HEK293 (cell line): ENCODE data around the gene CACNA1D.

Experiments used
- CTCF ChIA-PET: fragments of 350-600 bp; formaldehyde crosslinking; extraction: SDS; loops from one replicate; lab custom pipeline; 2021; ENCODE audit warnings: antibody characterized with exemption; lab: Yijun Ruan, JAX
- POLR2A ChIA-PET: fragments of 300-600 bp; formaldehyde crosslinking; extraction: SDS; loops from one replicate; lab custom pipeline; 2020; ENCODE audit warnings: antibody characterized with exemption, inconsistent platforms; lab: Yijun Ruan, JAX
- H3K27ac ChIP-seq: fragments of 200-500 bp; sonication (Bioruptor generic); 2 replicates; pipeline ENCODE4 v1.5.1; 2014; ENCODE audit warnings: low read depth, low read length, control low read depth, inconsistent platforms; ENCODE audit errors: extremely low read depth
- H3K36me3 ChIP-seq, 2 experiments: fragments of 200-500 bp in 1 of 2; sonication (Bioruptor generic) in 1 of 2; 1 replicate in 1 of 2; 2 replicates in 1 of 2; pipeline ENCODE4 v1.5.1; 2014 to 2017; ENCODE audit warnings: inconsistent platforms in 2 of 2, low read length in 2 of 2; ENCODE audit not compliant: control insufficient read depth in 2 of 2, insufficient read depth in 1 of 2
- H3K4me1 ChIP-seq: fragments of 200-500 bp; sonication (Bioruptor generic); 2 replicates; pipeline ENCODE4 v1.5.1; 2014; ENCODE audit warnings: mild to moderate bottlenecking, low read length, inconsistent platforms; ENCODE audit not compliant: control insufficient read depth, insufficient read depth
- H3K4me3 ChIP-seq: 2 replicates; pipeline ENCODE4 v1.5.1; 2011; ENCODE audit warnings: low read depth, mild to moderate bottlenecking, control low read depth, low read length, moderate library complexity
- H3K9me3 ChIP-seq: fragments of 200-500 bp; sonication (Bioruptor generic); 2 replicates; pipeline ENCODE4 v1.5.1; 2014; ENCODE audit warnings: low read depth, low read length, inconsistent platforms; ENCODE audit not compliant: control insufficient read depth, insufficient read depth
- AEBP2 ChIP-seq: fragments of 450-650 bp; formaldehyde crosslinking; IDR thresholded peaks from 2 replicates; pipeline ENCODE4 v1.5.1; 2016; ENCODE audit warnings: missing biosample characterization, missing genetic modification characterization, borderline replicate concordance
- EGR2 ChIP-seq: fragments of 450-650 bp; formaldehyde crosslinking; IDR thresholded peaks from 2 replicates; pipeline ENCODE4 v1.5.1; 2016; ENCODE audit warnings: low read depth, missing biosample characterization, missing genetic modification characterization
- KLF16 ChIP-seq: fragments of 450-650 bp; formaldehyde crosslinking; IDR thresholded peaks from 2 replicates; pipeline ENCODE4 v1.5.1; 2017; ENCODE audit warnings: missing biosample characterization, missing genetic modification characterization
- SALL2 ChIP-seq: fragments of 450-650 bp; formaldehyde crosslinking; IDR thresholded peaks from 2 replicates; pipeline ENCODE4 v1.5.0; 2017; ENCODE audit warnings: missing biosample characterization, mild to moderate bottlenecking, missing genetic modification characterization, borderline replicate concordance
- SETDB1 ChIP-seq: IDR thresholded peaks from one replicate; pipeline ENCODE4 v1.6.1; 2017; ENCODE audit warnings: mild to moderate bottlenecking, low read length, moderate library complexity, mixed read lengths; ENCODE audit not compliant: insufficient read length
- WT1 ChIP-seq: fragments of 450-650 bp; formaldehyde crosslinking; IDR thresholded peaks from 2 replicates; pipeline ENCODE4 v1.5.1; 2016; ENCODE audit warnings: missing biosample characterization, missing genetic modification characterization
- ZBTB1 ChIP-seq: fragments of 450-650 bp; formaldehyde crosslinking; IDR thresholded peaks from 2 replicates; pipeline ENCODE4 v1.5.1; 2016; ENCODE audit warnings: missing biosample characterization, missing genetic modification characterization
- ZBTB17 ChIP-seq: fragments of 450-650 bp; formaldehyde crosslinking; IDR thresholded peaks from 2 replicates; pipeline ENCODE4 v1.5.1; 2016; ENCODE audit warnings: missing biosample characterization, missing genetic modification characterization
- ZBTB6 ChIP-seq: fragments of 450-650 bp; formaldehyde crosslinking; IDR thresholded peaks from 2 replicates; pipeline ENCODE4 v1.5.1; 2017; ENCODE audit warnings: missing biosample characterization, missing genetic modification characterization
- ZNF211 ChIP-seq: fragments of 450-650 bp; formaldehyde crosslinking; IDR thresholded peaks from 2 replicates; pipeline ENCODE4 v1.5.1; 2016; ENCODE audit warnings: low read depth, missing biosample characterization, missing genetic modification characterization
- ZNF391 ChIP-seq: fragments of 450-650 bp; formaldehyde crosslinking; IDR thresholded peaks from 2 replicates; pipeline ENCODE4 v1.5.1; 2016; ENCODE audit warnings: low read depth, missing biosample characterization, missing genetic modification characterization, borderline replicate concordance
- ZNF433 ChIP-seq: fragments of 450-650 bp; formaldehyde crosslinking; IDR thresholded peaks from 2 replicates; pipeline ENCODE4 v1.5.1; 2016; ENCODE audit warnings: missing biosample characterization, missing genetic modification characterization, low read depth
- ZNF518A ChIP-seq: fragments of 450-650 bp; formaldehyde crosslinking; conservative IDR thresholded peaks from 2 replicates; pipeline ENCODE4 v1.5.1; 2016; ENCODE audit warnings: low read depth, missing biosample characterization, missing genetic modification characterization
- ZNF561 ChIP-seq: fragments of 450-650 bp; IDR thresholded peaks from 2 replicates; pipeline ENCODE4 v1.5.1; 2018; ENCODE audit warnings: missing biosample characterization, missing genetic modification characterization, borderline replicate concordance
- ZNF621 ChIP-seq: fragments of 450-650 bp; formaldehyde crosslinking; IDR thresholded peaks from 2 replicates; pipeline ENCODE4 v1.5.1; 2017; ENCODE audit warnings: missing biosample characterization, missing genetic modification characterization
- ZNF639 ChIP-seq: fragments of 450-650 bp; formaldehyde crosslinking; IDR thresholded peaks from 2 replicates; pipeline ENCODE4 v1.5.1; 2016; ENCODE audit warnings: missing biosample characterization, missing genetic modification characterization
- ZNF747 ChIP-seq: fragments of 450-650 bp; formaldehyde crosslinking; IDR thresholded peaks from 2 replicates; pipeline ENCODE4 v1.5.1; 2016; ENCODE audit warnings: missing biosample characterization, missing genetic modification characterization
- ZSCAN16 ChIP-seq: fragments of 450-650 bp; formaldehyde crosslinking; IDR thresholded peaks from 2 replicates; pipeline ENCODE4 v1.5.1; 2016; ENCODE audit warnings: missing biosample characterization, missing genetic modification characterization
- ZSCAN30 ChIP-seq: fragments of 450-650 bp; IDR thresholded peaks from 2 replicates; pipeline ENCODE4 v1.5.1; 2018; ENCODE audit warnings: missing biosample characterization, mild to moderate bottlenecking, missing genetic modification characterization, moderate library complexity

Gene CACNA1D

GRCh38 chr3:53824795-53825194 lies 330.4 kb downstream of the CACNA1D start:
- no peaks in the 10 kb centered on the region for H3K4me1 ChIP-seq
- POLR2A ChIA-PET: no interaction called here
- TF ChIP-seq ZBTB17 (tag by site-specific recombination): no peak
- H3K27ac ChIP-seq: no peak overlapping the region
- CTCF ChIA-PET: no interaction called here
- no peaks in the 10 kb centered on the region for H3K9me3 ChIP-seq
- H3K36me3 ChIP-seq: peaks cover 0 to 39% of the 10 kb centered on the region in 2 experiments; a peak in 1 of 3 replicates
- no peak overlapping the region for H3K4me3 ChIP-seq

- TF ChIP-seq ZNF211 (tag by site-specific recombination) (0 out of 2 replicates have a peak, but pooled peaks have one; percentile 19), ZNF391 (no peak)
- no peaks in the 10 kb centered on the region for H3K9me3 ChIP-seq
- no peak overlapping the region for H3K4me3 ChIP-seq
- H3K36me3 ChIP-seq: peaks cover 0 to 30% of the 10 kb centered on the region in 2 experiments; a peak in 1 of 3 replicates
- ChIA-PET POLR2A (no interaction called here), CTCF (no interaction called here)
- no peak overlapping the region for H3K27ac ChIP-seq
- no peaks in the 10 kb centered on the region for H3K4me1 ChIP-seq
Measured at GRCh38 chr3:53826048-53826447, 331.6 kb downstream of the CACNA1D start.

- no peak for TF ChIP-seq ZNF561 (tag by site-specific recombination)
- no peak for TF ChIP-seq AEBP2 (tag by site-specific recombination)
- TF ChIP-seq ZNF433: no peak
- no peak for TF ChIP-seq ZNF639
- TF ChIP-seq EGR2 (tag by site-specific recombination): no peak
- no peak for TF ChIP-seq SALL2 (tag by site-specific recombination)
- TF ChIP-seq ZSCAN30 (tag by site-specific recombination): no peak
- TF ChIP-seq ZSCAN16 (tag by site-specific recombination): no peak
- no peak for TF ChIP-seq ZNF747 (tag by site-specific recombination)
- no peaks in the 10 kb centered on the region for H3K9me3 ChIP-seq
- no peak overlapping the region for H3K4me3 ChIP-seq
- H3K27ac ChIP-seq: no peak overlapping the region
- no peaks in the 10 kb centered on the region for H3K4me1 ChIP-seq
- peaks cover 0 to 15% of the 10 kb centered on the region in 2 experiments; a peak in 1 of 3 replicates for H3K36me3 ChIP-seq
- ChIA-PET CTCF (no interaction called here), POLR2A (no interaction called here)
Measured at GRCh38 chr3:53828581-53828980, 334.2 kb downstream of the CACNA1D start.

- ChIA-PET CTCF (no interaction called here), POLR2A (no interaction called here)
- H3K27ac ChIP-seq: no peak overlapping the region
- H3K36me3 ChIP-seq: peaks cover 0 to 15% of the 10 kb centered on the region in 2 experiments; a peak in 1 of 3 replicates
- H3K4me3 ChIP-seq: no peak overlapping the region
- H3K4me1 ChIP-seq: no peaks in the 10 kb centered on the region
- no peaks in the 10 kb centered on the region for H3K9me3 ChIP-seq
- TF ChIP-seq ZNF621 (tag by site-specific recombination): no peak
- TF ChIP-seq ZNF518A (tag by site-specific recombination): no peak
- TF ChIP-seq ZNF391: no peak
- TF ChIP-seq KLF16 (tag by site-specific recombination): no peak
- no peak for TF ChIP-seq SETDB1
- TF ChIP-seq WT1 (tag by site-specific recombination): no peak
- TF ChIP-seq ZBTB6: no peak
- no peak for TF ChIP-seq ZBTB1 (tag by site-specific recombination)
Measured at GRCh38 chr3:53829605-53830004, 335.2 kb downstream of the CACNA1D start.
